ENCODE measurements around the gene FN1. TPM values are rescaled to one million over a fixed set of nuclear protein-coding genes. Genes with fewer than 3 reads are reported as not detected.

FN1 gene
- total RNA-seq, 4 donors from 2014 or later = 45.8 to 78.1 (median 52.7) TPM

DNA sequence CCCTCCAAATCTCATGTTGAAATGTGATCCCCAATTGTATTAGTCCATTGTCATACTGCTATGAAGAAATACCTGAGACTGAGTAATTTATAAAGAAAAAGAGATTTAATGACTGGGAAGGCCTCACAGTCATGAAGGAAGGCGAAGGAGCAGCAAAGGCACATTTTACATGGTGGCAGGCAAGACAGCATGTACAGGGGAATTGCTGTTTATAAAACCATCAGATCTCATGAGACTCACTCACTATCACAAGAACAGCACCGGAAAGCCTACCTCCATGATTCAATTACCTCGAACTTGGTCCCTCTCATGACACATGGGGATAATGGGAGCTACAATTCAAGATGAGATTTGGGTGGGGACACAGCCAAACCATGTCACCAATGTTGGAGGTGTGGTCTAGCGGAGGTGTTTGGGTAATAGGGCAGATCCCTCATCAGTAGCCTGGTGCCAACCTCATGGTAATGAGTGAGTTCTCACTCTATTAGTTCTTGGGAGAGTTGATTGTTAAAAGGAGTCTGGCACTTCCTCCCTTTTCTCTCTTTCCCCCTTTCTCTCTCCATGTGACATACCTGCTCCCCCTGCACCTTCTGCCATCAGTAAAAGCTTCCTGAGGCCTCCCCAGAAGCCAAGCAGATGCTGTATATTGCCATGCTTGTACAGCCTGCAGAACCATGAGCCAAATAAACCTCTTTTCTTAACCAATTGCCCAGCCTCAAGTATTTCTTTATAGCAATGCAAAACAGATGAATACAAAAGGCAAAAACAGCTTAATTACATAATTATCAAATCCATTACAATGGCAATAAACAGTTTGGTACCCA is 14.5 kb upstream of the FN1 start:
- Histone ChIP-seq H3K4me1 (no peaks in the 10 kb centered on the region), H3K27me3 (no peaks in the 10 kb centered on the region), H3K36me3 (no peaks in the 10 kb centered on the region), H3K27ac (no peak overlapping the region), H3K9me3 (no peaks in the 10 kb centered on the region), H3K4me3 (no peak overlapping the region)
- 97% methylated on average over 4 of the region's 4 CpGs for WGBS
- TF ChIP-seq POLR2A (IDR thresholded peaks at IDR 0.05) = no peak
- TF ChIP-seq EP300 (IDR thresholded peaks at IDR 0.05) = no peak
- no peak for TF ChIP-seq POLR2AphosphoS5 (IDR thresholded peaks at IDR 0.05)
- TF ChIP-seq, protein P1, sequence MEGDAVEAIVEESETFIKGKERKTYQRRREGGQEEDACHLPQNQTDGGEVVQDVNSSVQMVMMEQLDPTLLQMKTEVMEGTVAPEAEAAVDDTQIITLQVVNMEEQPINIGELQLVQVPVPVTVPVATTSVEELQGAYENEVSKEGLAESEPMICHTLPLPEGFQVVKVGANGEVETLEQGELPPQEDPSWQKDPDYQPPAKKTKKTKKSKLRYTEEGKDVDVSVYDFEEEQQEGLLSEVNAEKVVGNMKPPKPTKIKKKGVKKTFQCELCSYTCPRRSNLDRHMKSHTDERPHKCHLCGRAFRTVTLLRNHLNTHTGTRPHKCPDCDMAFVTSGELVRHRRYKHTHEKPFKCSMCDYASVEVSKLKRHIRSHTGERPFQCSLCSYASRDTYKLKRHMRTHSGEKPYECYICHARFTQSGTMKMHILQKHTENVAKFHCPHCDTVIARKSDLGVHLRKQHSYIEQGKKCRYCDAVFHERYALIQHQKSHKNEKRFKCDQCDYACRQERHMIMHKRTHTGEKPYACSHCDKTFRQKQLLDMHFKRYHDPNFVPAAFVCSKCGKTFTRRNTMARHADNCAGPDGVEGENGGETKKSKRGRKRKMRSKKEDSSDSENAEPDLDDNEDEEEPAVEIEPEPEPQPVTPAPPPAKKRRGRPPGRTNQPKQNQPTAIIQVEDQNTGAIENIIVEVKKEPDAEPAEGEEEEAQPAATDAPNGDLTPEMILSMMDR (IDR thresholded peaks at IDR 0.05) = no peak
- DNase-seq (ENCODE audit: low spot score in 2 of 2) = no peak

DNA sequence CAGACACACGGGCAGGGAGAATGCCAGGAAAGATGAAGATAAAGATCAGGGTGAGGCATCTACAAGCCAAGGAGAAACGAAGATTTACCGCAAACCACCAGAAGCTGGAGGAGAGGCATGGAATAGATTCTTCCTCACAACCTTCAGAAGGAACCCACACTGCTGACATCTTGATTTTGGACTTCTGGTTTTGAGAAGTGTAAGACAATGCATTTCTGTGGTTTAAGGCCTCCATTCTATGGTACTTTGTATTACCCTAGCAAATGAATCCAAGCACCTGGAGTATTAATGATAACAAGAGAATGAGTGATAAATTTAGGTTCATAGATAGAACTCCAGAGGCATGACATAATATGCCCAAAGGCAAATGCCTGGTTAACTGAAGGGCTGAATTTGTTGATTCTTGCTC is 11.8 kb upstream of the FN1 start:
- Histone ChIP-seq H3K4me1 (no peaks in the 10 kb centered on the region), H3K9me3 (no peaks in the 10 kb centered on the region), H3K36me3 (no peaks in the 10 kb centered on the region), H3K27me3 (no peaks in the 10 kb centered on the region), H3K4me3 (no peak overlapping the region), H3K27ac (no peak overlapping the region)
- no peak for DNase-seq (ENCODE audit: low spot score in 2 of 2)
- TF ChIP-seq POLR2AphosphoS5 (IDR thresholded peaks at IDR 0.05) = no peak
- no peak for TF ChIP-seq EP300 (IDR thresholded peaks at IDR 0.05)
- TF ChIP-seq POLR2A (IDR thresholded peaks at IDR 0.05) = no peak
- TF ChIP-seq, protein P1 (IDR thresholded peaks at IDR 0.05) = no peak
- WGBS = 62% methylated on average over 3 of the region's 3 CpGs

DNA sequence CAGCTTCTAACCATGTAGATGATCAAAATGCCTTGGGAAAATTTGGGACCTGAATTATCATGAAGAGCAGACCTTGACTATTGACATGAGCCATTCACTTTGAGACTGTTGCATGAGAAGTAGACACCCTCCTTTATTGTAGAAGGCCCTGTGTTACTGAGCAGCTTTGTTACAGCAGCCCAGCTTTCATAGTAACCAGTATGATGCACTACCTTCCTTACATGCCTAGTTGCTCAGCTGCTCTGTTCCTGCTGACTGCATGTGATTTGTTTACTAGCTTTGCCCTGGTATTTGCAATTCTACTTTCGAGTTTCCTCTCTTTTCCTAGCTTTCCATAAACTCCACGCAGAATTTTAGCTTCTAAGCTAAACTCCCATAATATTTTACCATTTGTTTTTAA is 11.2 kb upstream of the FN1 start:
- no peaks in the 10 kb centered on the region for H3K4me1 ChIP-seq
- no peak for DNase-seq (ENCODE audit: low spot score in 2 of 2)
- 60% methylated on average over 2 of the region's 2 CpGs for WGBS
- no peak overlapping the region for H3K4me3 ChIP-seq
- H3K9me3 ChIP-seq = no peaks in the 10 kb centered on the region
- no peak for TF ChIP-seq POLR2A (IDR thresholded peaks at IDR 0.05)
- TF ChIP-seq POLR2AphosphoS5 (IDR thresholded peaks at IDR 0.05) = no peak
- TF ChIP-seq, protein P1 (IDR thresholded peaks at IDR 0.05) = no peak
- TF ChIP-seq EP300 (IDR thresholded peaks at IDR 0.05) = no peak
- H3K27ac ChIP-seq = no peak overlapping the region
- H3K27me3 ChIP-seq = no peaks in the 10 kb centered on the region
- no peaks in the 10 kb centered on the region for H3K36me3 ChIP-seq

DNA sequence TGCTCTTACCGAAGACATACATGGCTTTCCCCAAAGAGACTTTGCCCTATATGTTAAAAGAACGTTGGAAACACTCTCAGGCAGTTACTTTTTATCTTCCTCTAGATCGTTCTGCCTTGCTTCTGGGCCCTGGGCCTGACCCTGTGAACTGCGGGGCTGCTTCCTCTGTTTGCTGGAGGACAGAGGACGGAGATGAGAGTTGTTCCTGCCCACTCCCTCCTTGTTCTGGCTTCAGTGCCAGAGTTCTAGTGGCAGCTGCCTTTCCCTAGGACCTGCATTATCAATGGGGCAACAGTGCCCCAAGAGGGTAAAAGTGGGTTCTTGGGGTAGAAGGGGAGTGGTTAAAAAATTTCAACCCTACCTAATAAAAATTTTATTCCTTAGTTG is 6.5 kb upstream of the FN1 start:
- H3K36me3 ChIP-seq = no peaks in the 10 kb centered on the region
- peaks cover 2% of the 10 kb centered on the region for H3K27me3 ChIP-seq
- no peaks in the 10 kb centered on the region for H3K9me3 ChIP-seq
- H3K4me3 ChIP-seq = no peak overlapping the region
- no peak overlapping the region for H3K27ac ChIP-seq
- no peak for TF ChIP-seq POLR2A (IDR thresholded peaks at IDR 0.05)
- TF ChIP-seq EP300 (IDR thresholded peaks at IDR 0.05) = no peak
- TF ChIP-seq, protein P1 (IDR thresholded peaks at IDR 0.05) = no peak
- H3K4me1 ChIP-seq = peaks cover 5% of the 10 kb centered on the region
- no peak for DNase-seq (ENCODE audit: low spot score in 2 of 2)
- WGBS = 59% methylated on average over 5 of the region's 5 CpGs

DNA sequence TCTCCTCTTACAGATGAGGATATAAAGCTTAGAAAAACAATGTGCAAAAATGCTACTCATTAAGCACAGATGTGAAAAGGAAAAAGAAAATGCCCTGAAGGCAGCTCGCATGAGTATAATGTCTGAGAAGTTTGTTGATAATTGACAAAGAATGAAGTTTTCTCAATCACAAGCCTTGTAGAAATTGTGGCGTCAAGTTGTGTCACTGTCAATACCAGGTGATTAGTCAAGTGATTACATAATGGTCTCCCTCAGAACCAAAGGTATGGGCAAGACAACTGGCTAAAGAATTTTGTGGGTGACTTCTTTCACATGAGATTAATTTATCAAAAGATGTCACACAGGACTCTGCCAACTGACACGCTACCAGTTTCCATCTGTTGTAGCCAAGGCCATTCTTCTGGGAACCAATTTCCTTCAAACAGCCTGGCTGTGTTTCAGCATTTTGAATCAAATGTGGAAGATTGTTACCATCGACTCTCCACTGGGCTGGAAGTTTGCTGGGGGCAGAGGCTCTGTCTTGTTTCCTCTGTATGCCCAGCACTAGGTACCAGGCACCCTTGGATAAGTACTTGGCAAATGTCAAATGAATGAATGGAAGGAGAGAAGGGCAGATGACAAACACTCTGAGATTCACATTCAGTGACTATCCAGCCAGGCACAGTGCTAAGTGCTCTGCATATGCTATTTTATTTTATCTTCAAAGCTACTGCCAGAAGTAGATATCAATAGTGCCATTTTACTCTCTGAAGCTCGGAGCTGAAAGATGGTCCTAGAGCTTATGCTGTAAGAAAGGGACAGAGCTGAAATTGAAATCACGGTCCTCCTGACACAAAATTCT is 5.9 kb upstream of the FN1 start:
- TF ChIP-seq, protein P1 (IDR thresholded peaks at IDR 0.05) = no peak
- TF ChIP-seq POLR2AphosphoS5 (IDR thresholded peaks at IDR 0.05) (no peak), POLR2A (IDR thresholded peaks at IDR 0.05) (no peak), EP300 (IDR thresholded peaks at IDR 0.05) (no peak)
- no peak for DNase-seq (ENCODE audit: low spot score in 2 of 2)
- Histone ChIP-seq H3K27ac (no peak overlapping the region), H3K36me3 (no peaks in the 10 kb centered on the region), H3K4me3 (no peak overlapping the region), H3K27me3 (peaks cover 8% of the 10 kb centered on the region), H3K4me1 (peaks cover 8% of the 10 kb centered on the region), H3K9me3 (no peaks in the 10 kb centered on the region)
- WGBS = 66% methylated on average over 6 of the region's 6 CpGs
